ENCODE measurements around the gene TMEM14B.

DNA sequence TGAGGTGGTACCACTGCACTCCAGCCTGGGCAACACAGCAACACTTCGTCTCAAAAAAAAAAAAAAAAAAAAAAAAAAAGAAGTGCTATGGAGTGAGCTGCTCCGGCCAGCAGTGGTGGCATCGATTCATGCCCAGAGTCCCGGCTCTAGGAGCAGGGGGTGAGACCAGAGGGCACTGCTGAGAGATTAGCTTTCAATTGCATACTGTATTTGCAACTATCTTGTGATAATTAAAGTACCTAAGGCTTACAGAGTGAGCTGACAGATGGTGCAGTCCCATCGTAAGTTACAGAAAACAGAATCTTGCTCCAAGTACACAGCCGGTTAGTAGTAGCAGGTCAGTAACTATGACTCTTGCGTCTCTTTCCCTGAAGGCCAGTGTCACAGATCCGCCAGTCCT lies 31.5 kb downstream of the TMEM14B start:
- TF ChIP-seq, protein P1, sequence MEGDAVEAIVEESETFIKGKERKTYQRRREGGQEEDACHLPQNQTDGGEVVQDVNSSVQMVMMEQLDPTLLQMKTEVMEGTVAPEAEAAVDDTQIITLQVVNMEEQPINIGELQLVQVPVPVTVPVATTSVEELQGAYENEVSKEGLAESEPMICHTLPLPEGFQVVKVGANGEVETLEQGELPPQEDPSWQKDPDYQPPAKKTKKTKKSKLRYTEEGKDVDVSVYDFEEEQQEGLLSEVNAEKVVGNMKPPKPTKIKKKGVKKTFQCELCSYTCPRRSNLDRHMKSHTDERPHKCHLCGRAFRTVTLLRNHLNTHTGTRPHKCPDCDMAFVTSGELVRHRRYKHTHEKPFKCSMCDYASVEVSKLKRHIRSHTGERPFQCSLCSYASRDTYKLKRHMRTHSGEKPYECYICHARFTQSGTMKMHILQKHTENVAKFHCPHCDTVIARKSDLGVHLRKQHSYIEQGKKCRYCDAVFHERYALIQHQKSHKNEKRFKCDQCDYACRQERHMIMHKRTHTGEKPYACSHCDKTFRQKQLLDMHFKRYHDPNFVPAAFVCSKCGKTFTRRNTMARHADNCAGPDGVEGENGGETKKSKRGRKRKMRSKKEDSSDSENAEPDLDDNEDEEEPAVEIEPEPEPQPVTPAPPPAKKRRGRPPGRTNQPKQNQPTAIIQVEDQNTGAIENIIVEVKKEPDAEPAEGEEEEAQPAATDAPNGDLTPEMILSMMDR (IDR thresholded peaks at IDR 0.05), result no peak
- TF ChIP-seq POLR2A (IDR thresholded peaks at IDR 0.05), result no peak
